HG03280 (cell line): ENCODE measurements around the gene ANO3.
A peak's percentile ranks its signal among the peaks of the same experiment; 100 is the strongest.
"Not testable (repeated sequence)": the region's sequence is repeated elsewhere in the genome, so short reads cannot be mapped to it uniquely, and the experiment has no call there.

Experiments used
- ATAC-seq: cut with Tn5 transposase; IDR thresholded peaks from one replicate; pipeline ENCODE4 v1.9.1; 2021; ENCODE audit warnings: mild to moderate bottlenecking, moderate library complexity; ENCODE audit not compliant: unreplicated experiment

ANO3 gene

DNA sequence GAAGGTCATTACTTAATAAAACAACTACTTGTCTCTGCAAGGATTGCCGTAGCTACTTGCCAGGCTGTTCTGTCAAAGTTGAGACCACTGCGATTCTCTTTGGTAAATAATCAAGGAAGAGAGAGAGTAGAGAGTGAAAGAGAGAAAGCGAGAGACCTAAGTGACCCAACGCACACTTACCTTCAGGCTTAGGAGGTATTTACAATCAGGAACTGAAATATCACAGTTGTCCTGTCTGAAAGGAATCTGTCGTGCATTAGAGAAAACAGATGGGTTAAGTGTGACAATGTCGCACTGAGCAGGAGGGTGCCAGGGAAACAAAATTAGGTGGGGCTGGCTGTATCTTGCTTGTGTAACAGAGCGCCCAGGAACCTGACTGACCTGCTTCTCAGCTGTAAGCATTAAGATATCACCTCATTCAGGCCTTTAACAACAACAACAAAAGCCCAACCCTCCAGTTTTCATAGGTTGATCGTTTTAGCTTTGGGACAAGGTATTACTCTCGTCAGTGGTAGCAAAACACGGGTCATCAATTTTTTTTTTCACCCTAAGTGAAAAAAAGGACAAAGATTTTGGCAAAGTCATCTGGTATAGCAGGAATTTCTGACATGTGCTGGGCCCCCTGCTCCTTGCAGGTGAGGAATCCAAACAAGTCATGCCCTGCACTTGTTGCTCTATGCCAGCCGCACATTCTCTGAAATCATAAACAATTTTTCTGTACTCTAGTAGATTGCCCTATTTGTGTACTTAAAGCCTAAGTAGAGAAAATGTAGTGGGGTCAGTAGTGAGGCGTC, 240.1 kb downstream of the ANO3 start, which contains the start of gene MUC15:
MUC15 (minus strand) TSS at position 403 of the 794 bp plus-strand sequence. CDS start 5,169 bp downstream, outside the sequence.
- no peak for ATAC-seq

DNA sequence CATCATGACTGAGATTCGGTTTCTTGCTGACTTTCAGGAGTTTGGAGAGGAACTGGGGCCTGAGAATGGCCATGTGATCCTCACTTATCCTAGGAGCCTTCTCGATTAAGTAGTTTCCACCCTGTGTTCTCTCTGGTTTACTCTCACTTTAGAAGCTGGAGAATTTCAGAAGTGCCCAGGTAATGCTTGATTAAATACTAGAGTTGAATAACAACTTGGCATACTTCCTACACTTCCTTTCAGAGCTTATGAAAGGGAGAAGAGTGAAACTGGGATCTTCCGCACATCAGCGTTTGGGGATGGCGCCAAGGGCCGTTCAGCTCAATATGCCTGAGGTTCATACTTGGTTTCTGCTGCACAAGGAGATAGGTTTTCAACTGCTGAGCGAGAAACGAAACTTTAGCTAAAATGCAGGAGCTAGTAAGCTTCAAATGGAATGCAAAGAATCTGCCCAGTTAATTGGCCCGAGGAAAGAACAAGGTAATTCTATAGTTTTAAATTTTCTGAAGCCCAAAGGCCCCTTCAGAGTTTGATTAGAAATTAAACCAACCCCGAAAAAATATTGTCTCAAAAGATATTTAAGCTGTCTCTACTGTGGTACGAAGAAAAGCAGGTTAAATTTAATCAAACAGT, 241.0 kb downstream of the ANO3 start:
- ATAC-seq, result no peak

DNA sequence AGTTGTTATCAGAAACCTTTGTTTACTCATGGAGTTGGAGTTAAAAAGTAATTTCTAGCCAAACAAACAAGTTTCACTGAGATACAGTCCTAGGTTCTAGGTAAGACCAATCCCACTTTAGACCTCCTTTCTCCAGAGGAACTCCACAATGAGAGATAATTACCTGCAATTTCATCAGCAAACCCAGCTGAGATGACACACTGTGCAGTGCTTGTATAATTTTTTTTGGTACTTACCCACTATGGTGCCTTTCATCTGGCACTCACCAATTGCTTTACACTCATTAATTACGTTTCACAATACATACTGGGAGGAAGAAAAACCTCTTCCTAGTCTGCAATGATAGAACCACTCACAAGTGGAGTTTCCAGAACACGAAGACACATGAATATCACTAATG, 242.0 kb downstream of the ANO3 start:
- ATAC-seq, result no peak

DNA sequence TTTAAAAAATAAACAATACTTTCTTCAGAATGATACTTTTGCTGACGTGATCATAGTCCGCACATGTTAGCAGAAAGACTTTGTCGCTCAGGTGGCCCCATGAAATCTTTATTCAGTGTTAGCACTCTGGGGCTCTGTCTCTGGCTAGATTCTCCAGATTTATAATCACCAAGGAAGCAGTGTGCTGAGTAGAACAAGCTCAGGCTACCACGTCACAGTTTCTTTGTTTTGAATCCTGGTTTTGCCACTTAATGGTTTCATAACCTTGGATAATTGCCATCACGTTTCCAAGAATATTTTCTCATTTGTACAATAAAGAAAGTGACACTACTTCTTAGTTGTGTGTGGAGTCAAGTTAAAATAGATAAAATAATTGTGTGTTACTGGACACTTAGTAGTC, 244.0 kb downstream of the ANO3 start:
- no peak for ATAC-seq

DNA sequence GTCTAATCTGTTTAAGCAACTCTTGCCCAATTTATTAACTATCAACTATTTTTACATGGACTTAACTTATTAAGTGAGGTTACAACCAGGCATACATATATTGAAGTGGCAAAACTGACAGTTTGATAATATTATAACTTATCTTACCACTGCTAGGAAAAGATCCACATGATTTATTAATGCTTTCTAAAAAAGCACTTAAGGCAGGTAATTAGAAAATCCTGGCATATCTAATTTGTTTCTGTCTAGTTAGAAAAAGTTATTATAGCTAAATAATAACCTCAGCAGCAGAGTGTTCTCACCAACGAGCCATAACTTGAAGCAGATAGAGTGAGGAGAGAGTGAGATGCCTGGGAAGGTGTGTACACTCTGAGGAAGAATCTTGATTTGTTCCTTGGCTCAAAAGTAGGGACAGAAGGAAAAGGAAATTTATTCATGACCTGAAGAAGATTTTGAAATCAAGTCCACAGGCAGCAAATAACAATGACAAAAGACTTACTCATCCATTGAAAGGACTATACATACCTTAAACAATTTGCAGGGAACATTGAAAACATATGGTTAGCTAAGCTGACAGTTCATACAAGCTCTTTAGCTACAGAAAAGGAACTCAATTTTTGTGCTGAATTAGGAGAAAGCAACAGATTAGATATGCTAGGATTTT, 247.2 kb downstream of the ANO3 start:
- ATAC-seq, result no peak

DNA sequence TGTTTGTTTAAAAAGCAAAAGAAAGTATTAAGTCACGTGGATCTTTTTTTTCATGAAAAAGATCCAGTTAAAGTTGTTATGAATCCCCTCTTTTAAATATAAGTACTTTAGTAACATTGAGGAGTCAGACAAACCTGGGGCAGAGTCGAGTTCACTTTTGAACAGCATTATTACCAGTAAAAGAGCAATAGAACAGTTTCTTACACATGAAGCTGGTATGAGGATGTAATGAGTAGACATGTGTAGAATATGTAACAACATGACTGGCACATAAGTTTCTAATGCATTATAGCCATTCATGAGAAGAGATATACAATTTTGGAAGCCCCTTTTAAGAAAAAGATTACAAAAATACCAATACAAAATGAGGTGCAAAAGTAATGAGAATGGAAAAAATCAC, 247.8 kb downstream of the ANO3 start:
- ATAC-seq, result no peak

DNA sequence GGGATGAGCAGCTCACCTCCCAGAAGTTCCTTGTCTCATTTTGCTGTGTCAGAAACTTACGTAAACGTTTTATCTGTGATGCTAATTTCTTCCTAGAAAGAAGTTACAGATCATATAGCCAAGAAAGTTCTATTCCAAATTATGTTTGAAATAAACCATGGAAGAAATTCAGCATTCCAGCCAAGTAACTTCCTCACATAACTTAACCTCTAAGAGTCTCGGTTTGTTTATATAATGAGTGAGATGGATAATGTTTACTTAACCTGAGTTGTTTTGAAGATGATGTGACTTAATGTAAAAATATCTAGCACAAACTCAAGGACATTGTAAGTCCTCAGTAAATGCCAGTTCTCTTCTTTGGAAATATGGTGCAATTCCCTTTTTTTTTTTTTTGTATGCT, 249.0 kb downstream of the ANO3 start:
- no peak for ATAC-seq

DNA sequence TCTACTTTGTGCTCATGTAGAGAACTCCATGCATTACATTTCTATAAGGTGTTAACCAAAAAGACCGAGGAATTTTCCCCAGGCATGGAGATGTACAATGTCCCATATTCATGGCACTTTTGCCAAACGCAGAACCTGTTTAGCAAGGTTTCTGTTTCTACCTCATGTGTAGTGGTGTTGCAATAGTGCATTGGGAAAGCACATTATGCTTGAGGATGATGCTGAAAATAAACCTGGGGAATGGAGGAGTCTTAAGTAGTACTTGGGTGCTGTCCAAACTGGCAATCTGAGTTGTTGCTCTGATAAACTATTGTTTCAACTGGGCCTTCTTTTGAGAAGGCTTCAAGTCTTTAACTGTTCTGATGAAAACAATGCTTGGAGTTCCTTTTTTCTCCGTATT, 251.6 kb downstream of the ANO3 start:
- ATAC-seq, result no peak

DNA sequence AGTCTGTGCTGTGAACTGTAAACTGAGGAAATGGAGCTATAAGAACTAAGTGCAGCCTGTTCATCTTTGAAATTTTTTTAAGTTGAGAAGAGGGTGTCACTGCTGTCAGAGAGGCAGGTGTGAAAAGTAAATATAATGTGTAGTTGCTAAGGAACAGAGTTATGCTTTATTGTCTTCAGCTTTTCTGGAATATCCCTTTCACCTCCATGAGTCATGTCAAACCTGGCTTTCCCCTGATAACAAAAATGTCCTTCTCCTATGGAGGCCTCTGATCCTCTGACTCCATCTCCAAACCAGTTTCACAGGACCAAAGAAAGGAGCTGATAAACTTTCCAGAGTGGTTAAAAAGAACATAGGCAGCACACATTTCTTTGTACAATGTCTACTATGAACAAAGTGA, 252.9 kb downstream of the ANO3 start:
- no peak for ATAC-seq

DNA sequence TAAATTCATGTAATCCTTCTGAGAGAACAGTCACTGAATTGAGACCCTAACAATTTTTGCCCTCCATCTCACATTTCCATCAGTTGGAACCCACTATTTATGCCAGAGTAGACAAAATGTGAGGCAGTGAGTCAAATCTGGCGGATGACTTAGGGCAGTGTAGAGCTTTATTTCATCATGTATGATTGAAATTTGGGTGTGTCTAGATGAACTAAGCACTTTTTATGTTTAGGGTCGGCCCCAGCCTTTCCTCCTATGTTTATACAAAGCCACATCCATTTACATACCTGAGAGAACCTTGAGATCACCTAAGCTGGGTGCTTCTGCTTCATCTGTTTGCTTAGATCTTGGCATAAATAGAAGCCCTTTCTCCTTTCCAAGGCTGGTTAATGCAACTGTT, 255.1 kb downstream of the ANO3 start:
- ATAC-seq, result no peak

DNA sequence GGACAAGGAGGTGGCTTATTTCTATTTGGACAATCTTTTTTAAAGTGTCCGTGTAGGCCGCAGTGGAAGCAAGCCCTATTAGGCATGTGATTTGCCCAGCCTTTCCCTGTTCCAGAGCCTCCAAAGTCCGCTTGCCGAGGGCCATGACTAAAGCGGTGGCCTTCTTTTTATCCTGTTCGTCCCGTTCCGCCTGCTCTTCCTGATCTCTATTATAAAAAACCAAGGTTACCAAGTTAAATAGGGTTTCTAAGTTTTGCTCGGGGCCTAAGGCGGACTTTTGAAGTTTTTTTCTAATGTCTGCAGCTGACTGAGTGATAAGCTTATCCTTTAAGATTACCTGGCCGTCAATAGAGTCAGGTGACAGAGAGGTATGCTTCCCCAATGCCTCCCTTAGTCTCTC, 261.8 kb downstream of the ANO3 start:
- no peak for ATAC-seq

DNA sequence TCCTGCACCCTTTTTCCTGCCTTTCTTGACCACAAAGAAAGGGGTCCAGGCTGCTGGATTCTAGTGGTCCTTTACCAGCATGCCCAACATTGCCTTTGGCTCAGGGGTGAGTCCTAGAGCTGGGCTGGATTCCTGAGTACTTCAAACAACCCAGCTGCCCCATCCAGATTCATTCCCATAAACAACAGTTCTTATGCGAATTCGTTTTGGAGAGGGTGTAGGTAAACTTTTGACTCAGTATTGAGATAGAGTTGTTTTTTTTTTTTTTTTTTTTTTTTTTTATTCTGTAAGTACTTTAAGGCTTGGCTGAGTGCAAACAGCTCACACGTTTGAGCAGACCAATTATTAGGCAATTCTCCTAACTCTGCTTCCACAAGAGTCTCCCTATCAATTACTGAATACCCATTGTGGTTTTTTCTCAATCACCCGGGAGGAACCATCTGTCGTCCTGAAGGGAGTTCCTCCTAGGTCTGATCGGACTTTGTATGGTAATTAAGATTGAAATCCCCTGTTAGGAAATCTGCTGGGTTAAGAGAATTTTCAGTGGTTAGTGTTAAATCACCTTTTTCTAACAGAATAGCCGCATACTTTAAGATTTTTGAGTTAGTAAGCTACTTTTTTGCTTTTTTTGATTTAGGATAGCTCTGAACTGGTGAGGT, 263.4 kb downstream of the ANO3 start:
- ATAC-seq, result not testable (repeated sequence)

DNA sequence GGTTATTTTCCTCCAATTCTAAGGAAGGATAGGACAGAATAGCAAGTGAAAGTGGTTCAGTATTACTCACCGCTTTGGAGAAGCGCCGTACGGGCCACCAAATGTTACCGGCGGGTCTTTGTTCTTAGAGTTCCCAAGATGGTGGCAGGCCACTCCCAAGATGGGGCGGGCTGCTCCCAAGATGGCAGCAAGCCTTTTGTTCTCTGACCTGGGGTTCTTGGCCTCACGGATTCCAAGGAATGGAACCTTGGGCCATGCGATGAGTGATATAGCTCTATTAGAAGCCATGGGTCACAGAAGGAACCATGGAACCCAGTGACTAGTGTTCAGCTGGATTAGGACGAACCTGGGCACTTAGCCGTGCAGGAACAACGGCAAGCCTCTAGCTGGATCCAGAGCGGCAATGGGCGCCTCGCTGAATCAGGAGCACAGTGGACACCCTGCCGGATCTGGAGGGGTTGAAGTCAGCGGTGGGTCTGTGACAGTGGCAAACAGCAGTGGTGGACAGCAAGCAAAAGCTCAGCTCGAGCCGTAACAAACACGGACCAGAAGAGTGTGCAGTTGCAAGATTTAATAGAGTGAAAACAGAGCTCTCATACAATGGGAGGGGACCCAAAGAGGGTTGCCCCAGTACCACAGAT, 265.2 kb downstream of the ANO3 start:
- ATAC-seq, result not testable (repeated sequence)

DNA sequence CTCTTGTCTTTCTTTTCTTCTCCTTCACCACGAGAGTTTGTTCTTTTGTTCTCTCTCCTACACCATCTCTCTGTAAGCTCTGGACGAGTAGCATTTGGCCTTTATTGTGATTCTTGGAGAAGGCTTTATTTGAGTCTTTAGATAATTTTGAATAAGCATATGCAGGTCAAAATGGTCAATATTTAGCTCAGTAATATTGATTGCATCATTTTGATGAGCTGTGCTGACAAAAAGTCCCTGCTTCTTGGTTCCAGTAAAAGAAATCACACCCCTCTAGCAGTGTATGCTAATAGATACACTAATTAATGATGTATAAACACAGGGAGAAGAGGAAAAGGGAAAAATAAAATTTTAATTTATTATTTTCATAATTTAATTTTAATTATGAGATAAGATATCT, 266.0 kb downstream of the ANO3 start:
- ATAC-seq, result no peak

DNA sequence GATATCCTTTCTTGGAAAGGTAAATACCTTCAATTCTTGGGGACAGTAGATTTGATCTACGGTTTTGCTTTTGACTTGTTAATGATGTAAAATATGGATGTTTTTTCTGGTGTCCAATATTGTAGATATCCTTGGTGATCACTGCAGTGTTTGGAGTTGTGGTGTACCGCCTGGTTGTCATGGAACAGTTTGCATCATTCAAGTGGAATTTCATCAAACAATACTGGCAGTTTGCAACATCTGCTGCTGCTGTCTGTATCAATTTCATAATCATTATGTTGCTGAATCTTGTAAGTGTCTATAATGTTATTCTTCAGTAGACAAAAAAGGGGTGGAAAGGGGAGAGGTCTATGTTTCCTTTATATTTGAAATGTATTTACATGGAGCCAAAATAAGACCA, 267.5 kb downstream of the ANO3 start:
- no peak for ATAC-seq

DNA sequence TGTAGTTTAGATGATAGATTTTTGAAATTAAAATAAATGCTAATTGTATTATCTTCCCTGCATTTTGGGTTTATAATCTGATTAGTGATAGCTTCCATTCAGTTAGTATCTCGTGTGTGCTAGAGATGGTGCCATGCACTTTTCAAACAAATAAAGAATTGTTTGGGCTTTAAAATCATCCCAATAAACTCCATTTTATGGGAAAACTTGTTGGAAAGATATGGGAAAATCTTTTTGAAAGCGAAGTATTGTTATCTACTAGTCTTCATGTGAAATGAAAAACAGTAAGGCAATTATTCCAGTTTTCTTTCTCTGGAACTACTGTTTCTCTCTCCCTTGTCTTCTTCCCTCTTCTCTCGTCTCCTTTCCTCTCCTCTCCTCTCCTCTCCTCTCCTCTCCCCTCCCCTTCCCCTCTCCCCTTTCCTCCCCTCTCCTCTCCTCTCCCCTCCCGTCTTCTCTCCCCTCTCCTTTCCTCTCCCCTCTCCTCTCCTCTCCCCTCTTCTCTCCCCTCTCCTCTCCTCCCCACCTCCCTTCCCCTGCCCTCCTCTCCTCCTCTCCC, 268.0 kb downstream of the ANO3 start:
- ATAC-seq, result no peak

DNA sequence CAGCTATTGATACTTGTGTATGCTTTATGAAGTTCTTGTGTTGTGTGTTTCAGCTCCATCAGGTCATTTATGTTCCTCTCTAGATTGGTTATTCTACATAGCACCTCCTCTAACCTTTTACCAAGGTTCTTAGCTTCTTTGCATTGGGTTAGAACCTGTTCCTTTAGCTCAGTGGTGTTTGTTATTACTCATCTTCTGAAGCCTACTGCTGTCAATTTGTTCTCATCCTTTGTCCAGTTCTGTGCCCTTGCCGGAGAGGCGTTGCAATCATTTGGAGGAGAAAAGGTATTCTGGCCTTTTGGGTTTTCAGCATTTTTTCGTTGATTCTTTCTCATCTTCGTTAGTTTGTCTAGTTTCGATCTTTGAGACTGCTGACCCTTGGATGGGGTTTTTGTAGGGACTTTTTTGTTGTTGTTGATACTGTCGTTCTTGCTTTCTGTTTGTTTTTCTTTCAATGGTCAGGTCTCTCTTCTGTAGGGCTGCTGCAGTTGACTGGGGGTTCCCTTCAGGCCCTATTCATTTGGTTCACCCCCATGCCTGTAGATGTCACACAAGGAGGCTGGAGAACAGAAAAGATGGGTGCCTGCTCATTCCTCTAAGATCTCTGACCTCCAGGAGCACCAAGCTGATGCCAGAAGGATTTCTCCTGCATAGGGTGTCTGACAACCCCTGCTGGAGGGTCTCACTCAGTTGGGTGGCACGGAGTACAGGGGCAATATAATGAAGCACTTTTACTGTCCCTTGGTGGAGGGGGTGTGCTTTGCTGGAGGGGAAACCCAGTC, 276.0 kb downstream of the ANO3 start:
- peak; percentile 38 for ATAC-seq

DNA sequence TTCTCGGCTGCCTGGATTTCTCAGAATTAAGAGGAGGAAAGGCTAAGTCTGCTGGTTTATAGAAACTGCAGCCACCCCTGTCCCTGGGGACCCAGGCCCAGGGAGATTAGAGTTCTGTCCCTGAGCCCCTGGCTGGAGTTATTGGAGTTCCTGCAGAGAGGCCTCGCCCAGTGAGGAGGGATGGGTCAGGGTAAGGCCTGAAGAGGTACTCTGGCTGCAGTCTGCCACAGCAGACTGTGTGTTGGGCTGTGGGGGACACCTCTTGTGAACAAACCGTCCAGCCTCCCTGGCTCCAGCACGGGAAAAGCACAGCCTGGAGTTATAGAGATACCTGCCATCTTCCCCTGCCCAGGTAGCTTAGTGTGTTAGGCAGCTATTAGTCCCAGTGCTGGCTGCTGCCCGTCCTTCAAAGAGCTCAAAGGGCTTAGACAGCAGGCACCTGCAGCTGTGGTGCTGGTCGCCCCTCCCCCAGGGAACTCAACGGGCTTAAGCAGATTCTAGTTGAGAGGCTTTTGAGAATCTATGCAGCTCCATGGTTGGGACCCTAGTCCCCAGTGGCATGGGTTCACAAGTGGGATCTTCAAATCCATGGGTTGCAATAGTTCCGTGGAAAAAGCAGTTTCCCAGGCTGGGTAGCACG, 276.7 kb downstream of the ANO3 start:
- ATAC-seq, result peak; percentile 34

DNA sequence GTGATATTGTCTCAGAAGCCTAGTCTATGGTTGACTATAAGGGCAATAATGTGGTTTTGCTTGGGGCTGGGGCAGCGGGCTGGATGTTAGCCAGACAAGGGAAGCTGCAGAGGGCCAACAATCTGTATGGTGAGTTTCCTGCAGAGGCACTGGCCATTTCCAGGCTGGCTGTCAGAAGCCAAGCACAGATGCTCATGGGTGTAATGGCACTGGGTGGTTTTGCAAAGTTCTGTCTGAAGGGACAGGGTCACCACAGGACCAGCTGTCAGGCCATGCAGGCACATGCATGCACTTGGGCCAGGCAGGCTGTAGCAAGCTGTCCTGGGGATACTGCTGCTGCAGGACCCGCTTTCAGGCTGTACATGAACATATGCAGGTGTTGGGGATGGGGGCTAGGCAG, 281.8 kb downstream of the ANO3 start:
- ATAC-seq, result no peak
